HepG2 (cell line): ENCODE results near the gene MAP2K7. TPM values are rescaled to one million over a fixed set of nuclear protein-coding genes. Genes with fewer than 3 reads are reported as not detected.
A peak's percentile ranks its signal among the peaks of the same experiment; 100 is the strongest.

Source experiments
- ATAC-seq: fragments of 200-7000 bp; cut with Tn5 transposase; 3 replicates; pipeline ENCODE4 v1.9.1; 2020; ENCODE audit warnings: mild to moderate bottlenecking, moderate library complexity
- BruUV-seq: library from RNA; stranded (reverse); fragments of 400-500 nt; replicated peaks from 2 replicates; lab custom pipeline; 2021; lab: Mats Ljungman, UMichigan
- CTCF ChIA-PET: fragments of 300-600 bp; formaldehyde crosslinking; extraction: SDS; loops from one replicate; lab custom pipeline; 2021; ENCODE audit warnings: low total read pairs, inconsistent platforms, low intra/inter-chr PET ratio; lab: Yijun Ruan, JAX
- POLR2A ChIA-PET: fragments of 350-600 bp; sonication (Branson Sonifier 250); formaldehyde crosslinking; loops from one replicate; lab custom pipeline; 2020; ENCODE audit warnings: antibody characterized with exemption, inconsistent platforms; lab: Yijun Ruan, JAX
- DNase-seq: peaks from one replicate; pipeline ENCODE4 v3.0.0-alpha.2; 2015; ENCODE audit warnings: low spot score
- FAIRE-seq: peaks from 3 replicates; lab custom pipeline; 2011; peaks lifted over from hg19 to GRCh38; lab: Jason Lieb, UNC
- H2AFZ ChIP-seq: one replicate; pipeline ENCODE4 v1.6.1; 2011; ENCODE audit warnings: low read length, inconsistent platforms
- H3K27ac ChIP-seq: fragments of 300-600 bp; 3 replicates; pipeline ENCODE4 v1.8.0; 2011; ENCODE audit warnings: mixed run types, mild to moderate bottlenecking, mixed read lengths, low read length, inconsistent platforms; ENCODE audit not compliant: insufficient read depth; ENCODE audit errors: extremely low read length
- H3K27me3 ChIP-seq, 2 experiments: fragments of 200-600 bp in 1 of 2; 2 replicates in 1 of 2; 3 replicates in 1 of 2; pipeline versions ENCODE4 v1.6.0 to v1.8.0; 2011; ENCODE audit warnings: low read length in 2 of 2, mild to moderate bottlenecking in 2 of 2, moderate library complexity in 2 of 2, inconsistent platforms in 1 of 2; ENCODE audit not compliant: insufficient read depth in 2 of 2, control insufficient read depth in 1 of 2
- H3K36me3 ChIP-seq, 2 experiments: fragments of 200-600 bp in 1 of 2; replicated peaks in 1 of 2; 2 replicates in 1 of 2; 3 replicates in 1 of 2; pipeline versions ENCODE4 v1.5.1 to v1.8.0; 2011; ENCODE audit warnings: low read length in 2 of 2, inconsistent platforms in 1 of 2; ENCODE audit not compliant: insufficient read depth in 2 of 2, control insufficient read depth in 1 of 2
- H3K4me1 ChIP-seq: 2 replicates; pipeline ENCODE4 v1.5.1; 2012; ENCODE audit warnings: low read length, inconsistent platforms; ENCODE audit not compliant: insufficient read depth
- H3K4me2 ChIP-seq: 2 replicates; pipeline ENCODE4 v1.6.0; 2011; ENCODE audit warnings: low read depth, low read length, inconsistent platforms
- H3K4me3 ChIP-seq, 3 experiments: fragments of 200-600 bp in 1 of 3; sonication (generic), shearing (Covaris generic) in 1 of 3; replicated peaks in 1 of 3; 2 replicates each; pipeline ENCODE4 v1.5.1; 2011 to 2016; ENCODE audit warnings: low read length in 3 of 3, inconsistent platforms in 2 of 3, low read depth in 2 of 3, mild to moderate bottlenecking in 2 of 3, control low read depth in 1 of 3, mixed read lengths in 1 of 3; ENCODE audit not compliant: insufficient read depth in 1 of 3
- H3K79me2 ChIP-seq: one replicate; pipeline ENCODE4 v1.6.1; 2011; ENCODE audit warnings: low read length, inconsistent platforms; ENCODE audit not compliant: insufficient read depth
- H3K9ac ChIP-seq: 2 replicates; pipeline ENCODE4 v1.6.0; 2011; ENCODE audit warnings: mild to moderate bottlenecking, low read depth, low read length, inconsistent platforms; ENCODE audit not compliant: insufficient read depth
- H3K9me3 ChIP-seq: 2 replicates; pipeline ENCODE4 v1.5.1; 2012; ENCODE audit warnings: mild to moderate bottlenecking, low read length
- H4K20me1 ChIP-seq: 2 replicates; pipeline ENCODE4 v1.6.0; 2011; ENCODE audit warnings: inconsistent platforms, mild to moderate bottlenecking, low read length, moderate library complexity; ENCODE audit not compliant: insufficient read depth
- GMEB1 ChIP-seq: sonication (generic); formaldehyde crosslinking; IDR thresholded peaks from 2 replicates; pipeline ENCODE4 v1.5.1; 2020; ENCODE audit warnings: missing genetic modification reagents, mild to moderate bottlenecking, borderline replicate concordance
- MBNL3 ChIP-seq: fragments of 250-450 bp; sonication (Bioruptor Pico); conservative IDR thresholded peaks from 2 replicates; pipeline ENCODE4 v1.8.0; 2022; ENCODE audit warnings: mild to moderate bottlenecking, inconsistent platforms
- MLLT10 ChIP-seq: sonication (generic); formaldehyde crosslinking; IDR thresholded peaks from 2 replicates; pipeline ENCODE4 v1.4.0; 2020; ENCODE audit warnings: missing genetic modification reagents
- PTBP1 ChIP-seq: fragments of 200-400 bp; formaldehyde crosslinking; IDR thresholded peaks from 2 replicates; pipeline ENCODE4 v1.6.1; 2018; ENCODE audit warnings: low read length, low read depth; ENCODE audit not compliant: poor library complexity, severe bottlenecking
- RARA ChIP-seq: IDR thresholded peaks from 2 replicates; pipeline ENCODE4 v1.6.1; 2016; ENCODE audit warnings: missing genetic modification reagents, missing compliant biosample characterization
- RBFOX2 ChIP-seq: fragments of 200-400 bp; formaldehyde crosslinking; IDR thresholded peaks from 2 replicates; pipeline ENCODE4 v1.6.1; 2017; ENCODE audit warnings: low read depth, mild to moderate bottlenecking, low read length
- REPIN1 ChIP-seq: sonication (generic); formaldehyde crosslinking; IDR thresholded peaks from 2 replicates; pipeline ENCODE4 v1.8.0; 2022; ENCODE audit warnings: missing genetic modification reagents, low read depth, mild to moderate bottlenecking, borderline replicate concordance
- STAG1 ChIP-seq: sonication (generic); formaldehyde crosslinking; IDR thresholded peaks from 2 replicates; pipeline ENCODE4 v1.4.0; 2020; ENCODE audit warnings: missing genetic modification reagents
- TCF12 ChIP-seq, 2 experiments: fragments of 450-650 bp in 1 of 2; sonication (generic) in 1 of 2; formaldehyde crosslinking in 1 of 2; IDR thresholded peaks; 2 replicates each; pipeline versions ENCODE4 v1.6.1 to v1.8.0; 2017 to 2022; ENCODE audit warnings: antibody characterized with exemption in 1 of 2, mild to moderate bottlenecking in 1 of 2, missing genetic modification reagents in 1 of 2, moderate library complexity in 1 of 2
- ZNF782 ChIP-seq: sonication (generic); formaldehyde crosslinking; IDR thresholded peaks from 2 replicates; pipeline ENCODE4 v1.4.0; 2020; ENCODE audit warnings: missing genetic modification reagents, mild to moderate bottlenecking, borderline replicate concordance
- WGBS: methylation state at CpG from one replicate; pipeline ENCODE4 v1.1.6; 2017; ENCODE audit warnings: low lambda C conversion rate; 5-methylcytosine and 5-hydroxymethylcytosine counted together
- in situ Hi-C: cut with HindIII; loops from 2 replicates; pipeline ENCODE4 v1.10.0; 2017; ENCODE audit warnings: low pct_unique_long_range_greater_than_20kb; ENCODE audit not compliant: extremely low pct_ligation_motif_present
- intact Hi-C: fragments of 100-400 bp; cut with micrococcal nuclease; formaldehyde crosslinking; loops from one replicate; pipeline ENCODE4 v1.10.0; 2022; ENCODE audit not compliant: unreplicated experiment
- polyA plus RNA-seq, 8 experiments: library from polyadenylated mRNA; depleted of rRNA in 3 of 8; stranded (reverse) in 7 of 8; unstranded in 1 of 8; fragments of >200 nt; fragmentation: Illumina TruSeq in 4 of 8; extraction: Trizol in 4 of 8; gene quantifications; 2 replicates each; pipeline versions ENCODE4 v1.2.1 to v1.2.3, GENCODE V29; 2011 to 2016; ENCODE audit warnings: low read depth in 4 of 8, missing spikeins in 1 of 8, mixed read lengths in 1 of 8; ENCODE audit not compliant: insufficient read depth in 1 of 8
- total RNA-seq, 5 experiments: library from RNA; depleted of rRNA; stranded (reverse); fragments of >200 nt; fragmentation: Illumina TruSeq; extraction: Trizol; gene quantifications; 2 replicates each; pipeline ENCODE4 v1.2.3, GENCODE V29; 2016; ENCODE audit warnings: low read depth in 1 of 5
- TF ChIP-seq, protein P1 (sequence below): sonication (generic); formaldehyde crosslinking; IDR thresholded peaks from 2 replicates; pipeline ENCODE4 v1.5.0; 2020; ENCODE audit warnings: missing genetic modification reagents
- TF ChIP-seq, protein P2 (sequence below): sonication (generic); formaldehyde crosslinking; IDR thresholded peaks from 2 replicates; pipeline ENCODE4 v1.4.0; 2020; ENCODE audit warnings: missing genetic modification reagents, borderline replicate concordance

Gene MAP2K7
- total and polyA plus RNA-seq, 2 of the 13 experiments (the other 11 are each of a cell fraction or from before 2014, with no cell fraction given) = 9.0 to 10.8 TPM

DNA sequence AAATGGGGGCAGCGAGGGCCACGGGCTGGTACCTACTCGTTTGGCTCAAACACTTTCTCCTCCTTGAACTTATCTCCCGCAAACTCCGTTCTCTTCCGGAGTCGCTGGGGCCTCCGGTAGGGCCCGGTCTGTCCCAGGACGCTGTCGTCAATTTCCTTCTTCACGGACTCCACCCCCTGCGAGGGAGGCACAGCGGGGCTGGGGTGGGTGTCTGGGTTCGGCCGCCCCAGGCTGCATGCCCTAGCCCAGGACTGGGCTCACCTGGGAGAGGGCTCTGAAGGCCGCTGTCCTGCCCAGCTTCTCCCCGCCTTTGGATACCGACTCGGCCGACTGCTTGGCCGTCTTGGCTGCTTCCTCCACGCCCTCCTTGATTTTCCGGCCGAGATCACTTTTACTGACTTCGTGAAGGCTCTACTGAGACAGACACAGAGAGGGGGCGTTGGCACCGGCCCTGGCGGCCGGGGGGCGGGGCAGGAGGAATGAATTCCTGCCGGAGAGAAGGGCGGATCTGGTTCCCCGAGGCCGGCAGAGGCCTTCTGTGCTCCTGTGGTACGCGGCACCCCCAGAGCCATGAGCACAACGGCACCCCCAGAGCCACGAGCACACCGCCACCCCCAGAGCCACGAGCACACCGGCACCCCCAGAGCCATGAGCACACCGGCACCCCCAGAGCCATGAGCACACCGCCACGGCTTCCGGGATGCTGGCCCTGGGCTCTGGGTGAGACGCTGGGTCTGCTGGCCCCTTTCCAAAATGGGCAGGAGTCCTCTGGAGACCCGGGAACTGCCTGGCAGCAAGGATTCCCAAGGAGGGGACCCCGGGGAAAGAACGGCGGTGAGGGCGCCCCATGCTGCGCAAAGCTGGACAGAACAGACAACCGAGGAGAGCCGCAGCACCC is 30.4 kb downstream of the MAP2K7 start:
- Histone ChIP-seq H3K27me3 (no peaks in the 10 kb centered on the region), H3K4me3 (no peak overlapping the region), H3K9me3 (no peaks in the 10 kb centered on the region), H3K36me3 (peaks cover 38 to 77% of the 10 kb centered on the region in 2 experiments; a peak in 4 of 5 replicates), H3K4me1 (no peaks in the 10 kb centered on the region), H3K9ac (no peak overlapping the region), H3K79me2 (no peaks in the 10 kb centered on the region), H3K4me2 (no peak overlapping the region), H4K20me1 (0 out of 2 replicates have a peak, but pooled peaks cover 1% of the 10 kb centered on the region), H2AFZ (no peak overlapping the region), H3K27ac (no peak overlapping the region)
- 96% methylated on average over 39 of the region's 55 CpGs for WGBS
- intact Hi-C loops (no loop called here), in situ Hi-C loops (no loop called here)
- DNase-seq (no peak), FAIRE-seq (no peak), ATAC-seq (no peak)
- TF ChIP-seq RBFOX2 (peak; percentile 70), MBNL3 (CRISPR knock-in tag) (no peak), ZNF782 (CRISPR knock-in tag) (no peak)
- TF ChIP-seq, protein P1, sequence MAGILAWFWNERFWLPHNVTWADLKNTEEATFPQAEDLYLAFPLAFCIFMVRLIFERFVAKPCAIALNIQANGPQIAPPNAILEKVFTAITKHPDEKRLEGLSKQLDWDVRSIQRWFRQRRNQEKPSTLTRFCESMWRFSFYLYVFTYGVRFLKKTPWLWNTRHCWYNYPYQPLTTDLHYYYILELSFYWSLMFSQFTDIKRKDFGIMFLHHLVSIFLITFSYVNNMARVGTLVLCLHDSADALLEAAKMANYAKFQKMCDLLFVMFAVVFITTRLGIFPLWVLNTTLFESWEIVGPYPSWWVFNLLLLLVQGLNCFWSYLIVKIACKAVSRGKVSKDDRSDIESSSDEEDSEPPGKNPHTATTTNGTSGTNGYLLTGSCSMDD (CRISPR knock-in tag) = no peak
- POLR2A ChIA-PET = interaction anchor here (1.8 kb wide), 1 partner anchor 10 kb away, joined by 12 read pairs; the partner anchor contains the start of gene TIMM44
- BruUV-seq = no TSS peak
- CTCF ChIA-PET = no interaction called here

- H3K9me3 ChIP-seq = no peaks in the 10 kb centered on the region
- BruUV-seq = no TSS peak
- H3K36me3 ChIP-seq = peaks cover 37 to 80% of the 10 kb centered on the region in 2 experiments; a peak in 4 of 5 replicates
- ChIA-PET POLR2A (interaction anchor here (1.8 kb wide), 1 partner anchor 9 kb away, joined by 12 read pairs; the partner anchor contains the start of gene TIMM44), CTCF (no interaction called here)
- H3K4me3 ChIP-seq = no peak overlapping the region
- in situ Hi-C loops = no loop called here
- intact Hi-C loops = no loop called here
- no peak overlapping the region for H3K4me2 ChIP-seq
- 0 out of 2 replicates have a peak, but pooled peaks cover 2% of the 10 kb centered on the region for H4K20me1 ChIP-seq
- WGBS = 96% methylated on average over 21 of the region's 21 CpGs
- H3K27me3 ChIP-seq = no peaks in the 10 kb centered on the region
- no peak overlapping the region for H3K9ac ChIP-seq
- FAIRE-seq = no peak
- no peaks in the 10 kb centered on the region for H3K79me2 ChIP-seq
- no peaks in the 10 kb centered on the region for H3K4me1 ChIP-seq
- H3K27ac ChIP-seq = no peak overlapping the region
- ATAC-seq = no peak
- no peak overlapping the region for H2AFZ ChIP-seq
- DNase-seq = no peak
- no peak for TF ChIP-seq GMEB1 (CRISPR knock-in tag)
- TF ChIP-seq RARA (CRISPR knock-in tag) = no peak
- TF ChIP-seq PTBP1 = no peak
- TF ChIP-seq, protein P2, sequence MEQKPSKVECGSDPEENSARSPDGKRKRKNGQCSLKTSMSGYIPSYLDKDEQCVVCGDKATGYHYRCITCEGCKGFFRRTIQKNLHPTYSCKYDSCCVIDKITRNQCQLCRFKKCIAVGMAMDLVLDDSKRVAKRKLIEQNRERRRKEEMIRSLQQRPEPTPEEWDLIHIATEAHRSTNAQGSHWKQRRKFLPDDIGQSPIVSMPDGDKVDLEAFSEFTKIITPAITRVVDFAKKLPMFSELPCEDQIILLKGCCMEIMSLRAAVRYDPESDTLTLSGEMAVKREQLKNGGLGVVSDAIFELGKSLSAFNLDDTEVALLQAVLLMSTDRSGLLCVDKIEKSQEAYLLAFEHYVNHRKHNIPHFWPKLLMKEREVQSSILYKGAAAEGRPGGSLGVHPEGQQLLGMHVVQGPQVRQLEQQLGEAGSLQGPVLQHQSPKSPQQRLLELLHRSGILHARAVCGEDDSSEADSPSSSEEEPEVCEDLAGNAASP (CRISPR knock-in tag) = no peak
- TF ChIP-seq REPIN1 = no peak
- no peak for TF ChIP-seq TCF12 (IDR thresholded peaks at IDR 0.05)
- no peak for TF ChIP-seq TCF12 (CRISPR knock-in tag; IDR thresholded peaks at IDR 0.05)
- no peak for TF ChIP-seq MLLT10
- no peak for TF ChIP-seq STAG1 (CRISPR knock-in tag)
Measured at GRCh38 chr19:7934766-7935165, 31.1 kb downstream of the MAP2K7 start.
